GM19328 (cell line): Measurements from ENCODE around the gene PSMB5.

ENCODE experiments used
- ATAC-seq: cut with Tn5 transposase; IDR thresholded peaks from one replicate; pipeline ENCODE4 v1.9.1; 2021; ENCODE audit warnings: mild to moderate bottlenecking, moderate library complexity; ENCODE audit not compliant: unreplicated experiment

Gene PSMB5

DNA sequence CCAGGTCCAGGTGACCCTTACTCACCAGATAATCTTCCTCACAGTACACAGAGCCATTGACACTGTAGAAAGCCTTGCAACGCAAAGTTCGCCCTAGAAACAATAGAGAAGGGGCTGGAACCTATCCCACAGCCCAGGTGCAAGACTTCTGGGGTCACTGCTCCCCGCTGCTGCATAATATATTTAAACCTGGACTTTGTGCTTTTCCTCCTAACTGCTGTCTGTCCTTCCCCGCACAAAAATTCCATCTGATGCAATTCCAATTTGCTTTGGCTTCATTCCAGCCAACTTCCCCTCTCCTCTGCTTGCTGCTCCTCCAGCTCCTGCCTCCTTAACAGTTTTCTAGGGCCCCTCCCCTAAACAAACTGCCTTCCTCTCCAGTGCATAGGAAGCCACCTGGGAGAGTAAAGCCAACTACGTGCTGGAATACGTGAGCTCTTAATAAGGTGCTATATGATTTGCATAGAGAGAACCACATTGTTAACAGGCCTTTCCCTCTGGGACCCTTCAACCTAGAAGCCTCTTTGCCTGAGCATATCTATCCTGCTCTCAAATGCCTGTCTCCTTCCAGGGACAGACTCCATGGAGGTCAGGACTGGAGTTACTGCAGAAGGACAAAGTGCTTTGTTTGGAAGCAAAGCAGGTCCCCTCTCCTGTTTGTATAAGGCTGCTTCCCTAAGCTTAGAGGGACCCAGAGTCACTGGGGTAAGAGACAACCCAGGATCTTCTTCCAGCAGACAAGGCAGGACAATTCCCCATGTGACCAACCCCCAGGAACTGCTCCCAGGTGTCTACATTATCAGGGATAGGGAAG, 57.9 kb downstream of the PSMB5 start:
- no peak for ATAC-seq
